ENCODE measurements around the gene HTT. TPM values are rescaled to one million over a fixed set of nuclear protein-coding genes. Genes with fewer than 3 reads are reported as not detected.

The HTT gene
- total and polyA plus RNA-seq, 4 donors = 5.1 to 82.7 (median 41.1) TPM

DNA sequence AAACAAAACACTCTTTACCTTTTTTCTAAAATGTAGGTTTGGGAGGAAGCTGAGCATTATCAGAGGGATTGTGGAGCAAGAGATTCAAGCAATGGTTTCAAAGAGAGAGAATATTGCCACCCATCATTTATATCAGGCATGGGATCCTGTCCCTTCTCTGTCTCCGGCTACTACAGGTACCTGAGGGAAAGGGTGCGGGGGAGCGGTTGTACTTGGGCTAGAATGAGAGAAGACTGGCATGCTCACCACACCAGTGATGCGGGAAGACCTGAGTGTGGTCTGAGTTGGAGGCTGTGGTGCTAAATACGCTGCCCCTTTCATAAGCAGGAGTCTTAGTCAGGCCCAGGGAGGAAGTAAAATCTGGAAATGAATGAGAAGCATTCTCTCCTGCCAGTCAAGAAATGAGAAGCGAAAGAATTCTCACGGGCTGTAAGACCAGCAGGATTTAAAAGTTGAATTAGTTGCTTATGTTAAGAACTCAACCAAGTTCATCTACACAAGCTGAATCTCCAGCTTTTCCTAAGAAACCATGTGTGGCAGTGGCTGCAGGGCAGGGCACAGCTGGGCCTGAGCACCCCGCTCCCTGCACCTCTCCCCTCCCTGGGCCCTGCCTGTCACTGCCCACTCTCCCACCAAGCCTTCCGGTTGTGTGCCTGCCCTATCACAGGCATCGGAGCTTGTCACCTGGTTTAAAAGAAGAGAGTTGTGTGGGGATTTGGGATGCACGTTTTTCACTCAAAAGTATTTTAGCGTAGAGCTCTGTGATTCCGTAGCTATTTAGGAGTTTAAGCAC is 149.7 kb downstream of the HTT start:
- H3K27me3 ChIP-seq (ENCODE audit: control insufficient read depth in 1 of 2, insufficient read depth in 2 of 2, low read length in 1 of 2) = no peaks in the 10 kb centered on the region
- no peak overlapping the region for H3K4me3 ChIP-seq (ENCODE audit: low read length in 2 of 2)
- DNase-seq (peak; percentile 31 to 40), ATAC-seq (ENCODE audit: low FRiP score) (no peak)
- H3K36me3 ChIP-seq (ENCODE audit: control insufficient read depth in 1 of 2, insufficient read depth in 2 of 2, low read length in 1 of 2) = peaks cover 3% of the 10 kb centered on the region in 2 donors
- WGBS, 2 donors = 91 to 93% methylated on average over 13 of the region's 13 CpGs
- intact Hi-C loops (cut with DNase I) = no loop called here
- H3K9me3 ChIP-seq (ENCODE audit: control insufficient read depth, low read length) = no peaks in the 10 kb centered on the region
- H3K4me1 ChIP-seq (ENCODE audit: control insufficient read depth in 1 of 2, insufficient read depth in 2 of 2, low read length in 2 of 2) = no peaks in the 10 kb centered on the region
- no peak overlapping the region for H3K27ac ChIP-seq (ENCODE audit: low read depth in 1 of 2, low read length in 2 of 2)

- peak; percentile 42 to 62 for DNase-seq
- Histone ChIP-seq H3K9me3 (ENCODE audit: control insufficient read depth, low read length) (no peaks in the 10 kb centered on the region), H3K27me3 (ENCODE audit: control insufficient read depth in 1 of 2, insufficient read depth in 2 of 2, low read length in 1 of 2) (no peaks in the 10 kb centered on the region), H3K27ac (ENCODE audit: low read depth in 1 of 2, low read length in 2 of 2) (no peak overlapping the region), H3K4me1 (ENCODE audit: control insufficient read depth in 1 of 2, insufficient read depth in 2 of 2, low read length in 2 of 2) (no peaks in the 10 kb centered on the region), H3K4me3 (ENCODE audit: low read length in 2 of 2) (no peak overlapping the region), H3K36me3 (ENCODE audit: control insufficient read depth in 1 of 2, insufficient read depth in 2 of 2, low read length in 1 of 2) (peaks cover 3 to 11% of the 10 kb centered on the region in 2 donors)
- WGBS, 2 donors = 92 to 96% methylated on average over 22 of the region's 22 CpGs
- intact Hi-C loops (cut with DNase I) = no loop called here
- ATAC-seq (ENCODE audit: low FRiP score) = no peak
These were observed 150.8 kb downstream of the HTT start for GRCh38 chr4:3225071-3225850.

- H3K9me3 ChIP-seq (ENCODE audit: control insufficient read depth, low read length) = no peaks in the 10 kb centered on the region
These were observed 151.5 kb downstream of the HTT start for GRCh38 chr4:3225936-3226335.

GRCh38 chr4:3226467-3226866 is 152.0 kb downstream of the HTT start:
- ATAC-seq (ENCODE audit: low FRiP score) = no peak
- Histone ChIP-seq H3K36me3 (ENCODE audit: control insufficient read depth in 1 of 2, insufficient read depth in 2 of 2, low read length in 1 of 2) (peaks cover 3 to 16% of the 10 kb centered on the region in 2 donors), H3K4me3 (ENCODE audit: low read length in 2 of 2) (no peak overlapping the region), H3K9me3 (ENCODE audit: control insufficient read depth, low read length) (no peaks in the 10 kb centered on the region), H3K27ac (ENCODE audit: low read depth in 1 of 2, low read length in 2 of 2) (no peak overlapping the region), H3K27me3 (ENCODE audit: control insufficient read depth in 1 of 2, insufficient read depth in 2 of 2, low read length in 1 of 2) (no peaks in the 10 kb centered on the region), H3K4me1 (ENCODE audit: control insufficient read depth in 1 of 2, insufficient read depth in 2 of 2, low read length in 2 of 2) (no peaks in the 10 kb centered on the region)
- WGBS, 2 donors = 74 to 79% methylated on average over 9 of the region's 9 CpGs
- peak; percentile 40 to 61 for DNase-seq
- intact Hi-C loops (cut with DNase I) = no loop called here

More at GRCh38 chr4:3225936-3226335, 151.5 kb downstream of the HTT start:
- 90% methylated on average over 9 of the region's 9 CpGs for WGBS, 2 donors
- ATAC-seq (ENCODE audit: low FRiP score) (no peak), DNase-seq (peak; percentile 47 to 65)
- H3K27me3 ChIP-seq (ENCODE audit: control insufficient read depth in 1 of 2, insufficient read depth in 2 of 2, low read length in 1 of 2) = no peaks in the 10 kb centered on the region
- intact Hi-C loops (cut with DNase I) = no loop called here
- no peak overlapping the region for H3K27ac ChIP-seq (ENCODE audit: low read depth in 1 of 2, low read length in 2 of 2)
- no peak overlapping the region for H3K4me3 ChIP-seq (ENCODE audit: low read length in 2 of 2)
- peaks cover 3 to 13% of the 10 kb centered on the region in 2 donors for H3K36me3 ChIP-seq (ENCODE audit: control insufficient read depth in 1 of 2, insufficient read depth in 2 of 2, low read length in 1 of 2)
- H3K4me1 ChIP-seq (ENCODE audit: control insufficient read depth in 1 of 2, insufficient read depth in 2 of 2, low read length in 2 of 2) = no peaks in the 10 kb centered on the region

GRCh38 chr4:3226944-3227343 is 152.5 kb downstream of the HTT start:
- peak; percentile 40 to 48 for DNase-seq
- H3K36me3 ChIP-seq (ENCODE audit: control insufficient read depth in 1 of 2, insufficient read depth in 2 of 2, low read length in 1 of 2) = peaks cover 3 to 16% of the 10 kb centered on the region in 2 donors
- intact Hi-C loops (cut with DNase I) = no loop called here
- no peaks in the 10 kb centered on the region for H3K9me3 ChIP-seq (ENCODE audit: control insufficient read depth, low read length)
- H3K27me3 ChIP-seq (ENCODE audit: control insufficient read depth in 1 of 2, insufficient read depth in 2 of 2, low read length in 1 of 2) = no peaks in the 10 kb centered on the region
- no peak overlapping the region for H3K27ac ChIP-seq (ENCODE audit: low read depth in 1 of 2, low read length in 2 of 2)
- H3K4me3 ChIP-seq (ENCODE audit: low read length in 2 of 2) = no peak overlapping the region
- ATAC-seq (ENCODE audit: low FRiP score) = no peak
- 85 to 89% methylated on average over 6 of the region's 6 CpGs for WGBS, 2 donors
- H3K4me1 ChIP-seq (ENCODE audit: control insufficient read depth in 1 of 2, insufficient read depth in 2 of 2, low read length in 2 of 2) = no peaks in the 10 kb centered on the region

- Histone ChIP-seq H3K9me3 (ENCODE audit: control insufficient read depth, low read length) (no peaks in the 10 kb centered on the region), H3K4me1 (ENCODE audit: control insufficient read depth in 1 of 2, insufficient read depth in 2 of 2, low read length in 2 of 2) (no peaks in the 10 kb centered on the region), H3K4me3 (ENCODE audit: low read length in 2 of 2) (no peak overlapping the region), H3K27ac (ENCODE audit: low read depth in 1 of 2, low read length in 2 of 2) (no peak overlapping the region), H3K27me3 (ENCODE audit: control insufficient read depth in 1 of 2, insufficient read depth in 2 of 2, low read length in 1 of 2) (no peaks in the 10 kb centered on the region), H3K36me3 (ENCODE audit: control insufficient read depth in 1 of 2, insufficient read depth in 2 of 2, low read length in 1 of 2) (peaks cover 3 to 16% of the 10 kb centered on the region in 2 donors)
- DNase-seq = peak; percentile 42 to 75
- 43 to 44% methylated on average over 23 of the region's 23 CpGs for WGBS, 2 donors
- no peak for ATAC-seq (ENCODE audit: low FRiP score)
- intact Hi-C loops (cut with DNase I) = no loop called here
These were observed 153.6 kb downstream of the HTT start for GRCh38 chr4:3227878-3228675.

- H3K9me3 ChIP-seq (ENCODE audit: control insufficient read depth, low read length) = no peaks in the 10 kb centered on the region
- 94% methylated on average over 13 of the region's 13 CpGs for WGBS, 2 donors
- no peaks in the 10 kb centered on the region for H3K27me3 ChIP-seq (ENCODE audit: control insufficient read depth in 1 of 2, insufficient read depth in 2 of 2, low read length in 1 of 2)
- H3K27ac ChIP-seq (ENCODE audit: low read depth in 1 of 2, low read length in 2 of 2) = no peak overlapping the region
- no peak overlapping the region for H3K4me3 ChIP-seq (ENCODE audit: low read length in 2 of 2)
- peaks cover 3 to 16% of the 10 kb centered on the region in 2 donors for H3K36me3 ChIP-seq (ENCODE audit: control insufficient read depth in 1 of 2, insufficient read depth in 2 of 2, low read length in 1 of 2)
- intact Hi-C loops (cut with DNase I) = no loop called here
- ATAC-seq (ENCODE audit: low FRiP score) (no peak), DNase-seq (peak; percentile 30 to 38)
- H3K4me1 ChIP-seq (ENCODE audit: control insufficient read depth in 1 of 2, insufficient read depth in 2 of 2, low read length in 2 of 2) = no peaks in the 10 kb centered on the region
These were observed 154.4 kb downstream of the HTT start for GRCh38 chr4:3228881-3229280.

DNA sequence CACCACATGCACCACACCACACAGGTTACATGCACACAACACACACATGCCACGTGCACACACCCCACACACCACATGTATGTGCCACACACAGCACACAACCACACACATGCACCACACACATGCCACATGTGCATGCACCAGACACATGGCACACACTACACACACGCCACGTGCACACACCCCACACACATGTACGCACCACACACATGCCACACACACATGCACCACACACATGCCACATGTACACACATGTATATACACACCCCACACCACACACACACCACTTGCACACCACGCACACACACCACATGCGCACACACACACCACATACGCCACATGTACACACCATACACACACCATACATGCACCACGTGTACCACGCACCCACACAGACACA is 154.8 kb downstream of the HTT start:
- no peaks in the 10 kb centered on the region for H3K9me3 ChIP-seq (ENCODE audit: control insufficient read depth, low read length)
- no peak overlapping the region for H3K27ac ChIP-seq (ENCODE audit: low read depth in 1 of 2, low read length in 2 of 2)
- H3K27me3 ChIP-seq (ENCODE audit: control insufficient read depth in 1 of 2, insufficient read depth in 2 of 2, low read length in 1 of 2) = no peaks in the 10 kb centered on the region
- H3K4me3 ChIP-seq (ENCODE audit: low read length in 2 of 2) = no peak overlapping the region
- DNase-seq = peak in 1 of 2 donors; percentile 55
- 96 to 97% methylated on average over 9 of the region's 9 CpGs for WGBS, 2 donors
- intact Hi-C loops (cut with DNase I) = no loop called here
- no peaks in the 10 kb centered on the region for H3K4me1 ChIP-seq (ENCODE audit: control insufficient read depth in 1 of 2, insufficient read depth in 2 of 2, low read length in 2 of 2)
- no peak for ATAC-seq (ENCODE audit: low FRiP score)
- peaks cover 3 to 15% of the 10 kb centered on the region in 2 donors for H3K36me3 ChIP-seq (ENCODE audit: control insufficient read depth in 1 of 2, insufficient read depth in 2 of 2, low read length in 1 of 2)

Measured in aorta (tissue), 5 donors.